ENCODE measurements around the gene TMEM244. TPM values are rescaled to one million over a fixed set of nuclear protein-coding genes. Genes with fewer than 3 reads are reported as not detected.

Gene TMEM244
- total RNA-seq (2016; rRNA removed; fragmentation: Illumina TruSeq; extraction: Trizol) (not detected in 2 replicates), polyA plus RNA-seq (2011; rRNA removed) (not detected in 2 replicates), polyA minus RNA-seq (2011; rRNA and poly(A)+ RNA removed; ENCODE audit: low replicate concordance) (not detected in 2 replicates), Bru-seq, nascent RNA (not detected), BruChase-seq, experiment 1, labeled RNA remaining after a 6-hour chase (not detected), BruChase-seq, experiment 2, labeled RNA remaining after a 2-hour chase (not detected)
- total RNA-seq (2016; cell fraction: cytosol; rRNA removed; fragmentation: Illumina TruSeq; extraction: Trizol; ENCODE audit: low read depth) = not detected in 2 replicates
- not detected in 2 replicates for total RNA-seq (2016; cell fraction: insoluble cytoplasmic fraction; rRNA removed; fragmentation: Illumina TruSeq; extraction: Trizol)
- not detected in 2 replicates for total RNA-seq (2016; cell fraction: membrane; rRNA removed; fragmentation: Illumina TruSeq; extraction: Trizol)
- total RNA-seq (2016; cell fraction: nucleus; rRNA removed; fragmentation: Illumina TruSeq; extraction: Trizol) = not detected in 2 replicates
- not detected in 2 replicates for polyA plus RNA-seq (2011; cell fraction: cytosol; rRNA removed)
- polyA plus RNA-seq (2011; cell fraction: nucleus; rRNA removed) = not detected in 2 replicates
- polyA plus RNA-seq (2012) = not detected in 2 replicates
- polyA plus RNA-seq (2016; cell fraction: cytosol; fragmentation: Illumina TruSeq; extraction: Trizol; ENCODE audit: low read depth) = not detected in 2 replicates
- not detected in 2 replicates for polyA plus RNA-seq (2016; cell fraction: insoluble cytoplasmic fraction; fragmentation: Illumina TruSeq; extraction: Trizol; ENCODE audit: low read depth)
- not detected in 2 replicates for polyA plus RNA-seq (2016; cell fraction: membrane; fragmentation: Illumina TruSeq; extraction: Trizol; ENCODE audit: low read depth)
- not detected in 2 replicates for polyA plus RNA-seq (2016; cell fraction: nucleus; fragmentation: Illumina TruSeq; extraction: Trizol; ENCODE audit: insufficient read depth, low read depth)
- polyA minus RNA-seq (2011; cell fraction: cytosol; rRNA and poly(A)+ RNA removed) = not detected in 2 replicates
- not detected in 2 replicates for polyA minus RNA-seq (2011; cell fraction: nucleus; rRNA and poly(A)+ RNA removed)
- long read RNA-seq, experiment 1 = 0 reads
- long read RNA-seq, experiment 2 = 0 reads

DNA sequence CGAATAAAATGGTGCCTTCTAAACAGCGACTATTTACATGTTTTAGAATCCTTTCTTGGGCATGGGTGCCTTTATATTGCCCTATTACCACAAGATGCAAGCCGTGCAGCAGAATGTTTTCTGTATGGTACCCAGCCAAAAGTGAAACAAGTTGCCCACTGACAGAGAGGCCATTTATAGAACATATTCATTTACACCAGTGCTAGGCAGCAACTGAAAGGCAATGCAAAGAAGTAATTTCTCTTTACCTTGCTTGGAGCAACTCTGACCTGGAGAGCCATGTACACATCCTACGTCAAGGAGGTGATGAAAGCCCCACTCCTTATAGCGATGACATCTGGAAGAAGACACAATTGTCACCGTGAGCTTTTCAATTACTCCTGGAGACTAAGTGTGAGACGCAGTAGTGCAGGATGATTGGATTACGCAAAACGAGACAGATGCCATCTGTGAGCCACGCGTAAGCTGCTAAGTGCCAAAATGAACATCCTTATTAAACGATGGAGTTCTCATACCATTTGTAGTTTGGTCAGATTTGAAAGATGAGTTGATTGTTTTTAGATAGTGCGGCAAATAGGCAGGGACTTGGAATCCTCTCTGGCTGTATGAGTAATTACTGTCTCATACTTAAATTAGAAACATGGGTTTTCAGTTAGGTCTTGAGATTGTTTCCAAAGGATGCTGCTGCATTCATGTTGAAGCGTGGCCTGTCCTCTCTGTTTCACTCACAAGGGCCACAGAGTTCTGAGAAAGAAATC lies at the start of gene TMEM244:
Gene TMEM244, minus strand, starts transcription at position 408 of the 758 bp plus-strand sequence. Its CDS starts 127 bp downstream, at position 281.
- Histone ChIP-seq H3K4me3 (replicated peaks in 1 of 3; ENCODE audit: insufficient read depth in 1 of 3, low read depth in 2 of 3, low read length in 3 of 3) (no peak within 1 kb of the TSS), H3K9ac (ENCODE audit: insufficient read depth, low read depth, low read length) (no peak within 1 kb of the TSS), H4K20me1 (ENCODE audit: insufficient read depth, low read length) (no peaks in the 10 kb centered on the region), H3K79me2 (ENCODE audit: insufficient read depth, low read length) (no peaks in the 10 kb centered on the region), H3K27ac (ENCODE audit: extremely low read length, insufficient read depth, low read length) (no peak within 1 kb of the TSS), H3K36me3 (replicated peaks in 1 of 2; ENCODE audit: control insufficient read depth in 1 of 2, insufficient read depth in 2 of 2, low read length in 2 of 2) (no peaks in the 10 kb centered on the region), H2AFZ (ENCODE audit: low read length) (no peak within 1 kb of the TSS), H3K4me1 (ENCODE audit: insufficient read depth, low read length) (no peaks in the 10 kb centered on the region), H3K27me3 (ENCODE audit: control insufficient read depth in 1 of 2, insufficient read depth in 2 of 2, low read length in 2 of 2) (no peaks in the 10 kb centered on the region), H3K9me3 (ENCODE audit: low read length) (no peaks in the 10 kb centered on the region), H3K4me2 (ENCODE audit: low read depth, low read length) (no peak within 1 kb of the TSS)
- in situ Hi-C loops (cut with HindIII; ENCODE audit: extremely low pct_ligation_motif_present, low pct_unique_long_range_greater_than_20kb) (no loop called here), intact Hi-C loops (cut with micrococcal nuclease; ENCODE audit: unreplicated experiment) (no loop called here)
- TF ChIP-seq JUNB (CRISPR knock-in tag; IDR thresholded peaks at IDR 0.05; ENCODE audit: borderline replicate concordance) (no peak), ZNF883 (CRISPR knock-in tag; IDR thresholded peaks at IDR 0.05; ENCODE audit: not compliant biosample characterization) (no peak), ZC3H13 (CRISPR knock-in tag; IDR thresholded peaks at IDR 0.05) (no peak), ZKSCAN1 (IDR thresholded peaks at IDR 0.05; ENCODE audit: low read length) (no peak), RBFOX2 (IDR thresholded peaks at IDR 0.05; ENCODE audit: low read depth, low read length) (no peak), ZNF446 (CRISPR knock-in tag; IDR thresholded peaks at IDR 0.05) (no peak), GATAD2A (CRISPR knock-in tag; IDR thresholded peaks at IDR 0.05) (no peak), FOXP4 (CRISPR knock-in tag; IDR thresholded peaks at IDR 0.05) (no peak), SP5 (CRISPR knock-in tag; IDR thresholded peaks at IDR 0.05; ENCODE audit: borderline replicate concordance, low read depth) (no peak), ZNF441 (CRISPR knock-in tag; IDR thresholded peaks at IDR 0.05; ENCODE audit: borderline replicate concordance) (no peak), ZNF274 (CRISPR knock-in tag; IDR thresholded peaks at IDR 0.05) (no peak), HBP1 (CRISPR knock-in tag; IDR thresholded peaks at IDR 0.05; ENCODE audit: low read depth) (no peak), ZNF329 (CRISPR knock-in tag; IDR thresholded peaks at IDR 0.05; ENCODE audit: low read depth) (no peak), DR1 (CRISPR knock-in tag; IDR thresholded peaks at IDR 0.05) (no peak)
- ATAC-seq = no peak
- BruUV-seq (replicated peaks) = no TSS peak
- DNase-seq (ENCODE audit: low spot score) = no peak
- no peak for FAIRE-seq
- 34% methylated on average over 14 of the region's 14 CpGs for WGBS (ENCODE audit: low lambda C conversion rate)
- POLR2A ChIA-PET = no interaction called here
- CTCF ChIA-PET (ENCODE audit: low intra/inter-chr PET ratio, low total read pairs) = no interaction called here
